Hematopoietic multipotent progenitor cell treated with erythropoietin and hydrocortisone succinate and interleukin-3 and kit ligand, for 15 days (in vitro differentiated cells): Measurements from ENCODE around the gene HOXC13.

ENCODE experiments used
- DNase-seq: peaks from one replicate; pipeline ENCODE4 v3.0.0-alpha.2; 2015; ENCODE audit warnings: low spot score

Gene HOXC13

DNA sequence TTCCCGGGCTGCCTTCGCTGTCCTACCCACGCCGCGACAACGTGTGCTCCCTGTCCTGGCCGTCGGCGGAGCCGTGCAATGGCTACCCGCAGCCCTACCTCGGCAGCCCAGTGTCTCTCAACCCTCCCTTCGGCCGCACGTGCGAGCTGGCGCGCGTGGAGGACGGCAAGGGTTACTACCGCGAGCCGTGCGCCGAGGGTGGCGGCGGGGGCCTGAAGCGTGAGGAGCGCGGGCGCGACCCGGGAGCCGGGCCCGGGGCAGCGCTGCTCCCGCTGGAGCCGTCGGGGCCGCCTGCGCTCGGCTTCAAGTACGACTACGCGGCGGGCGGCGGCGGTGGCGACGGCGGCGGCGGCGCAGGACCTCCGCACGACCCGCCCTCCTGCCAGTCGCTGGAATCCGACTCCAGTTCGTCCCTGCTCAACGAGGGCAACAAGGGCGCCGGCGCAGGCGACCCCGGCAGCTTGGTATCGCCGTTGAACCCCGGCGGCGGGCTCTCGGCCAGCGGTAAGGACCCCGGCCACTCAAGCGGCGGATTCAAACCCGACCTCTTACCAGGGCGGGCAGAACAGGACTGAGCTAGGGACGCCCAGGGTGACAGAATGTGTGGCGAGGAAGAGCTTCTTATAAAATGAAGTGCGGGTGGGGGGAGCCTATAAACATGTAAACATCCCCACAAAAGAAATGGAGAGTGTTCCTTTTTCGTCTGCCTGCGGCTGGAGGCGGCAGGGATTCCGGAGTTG lies 16.6 kb downstream of the HOXC13 start:
- no peak for DNase-seq

DNA sequence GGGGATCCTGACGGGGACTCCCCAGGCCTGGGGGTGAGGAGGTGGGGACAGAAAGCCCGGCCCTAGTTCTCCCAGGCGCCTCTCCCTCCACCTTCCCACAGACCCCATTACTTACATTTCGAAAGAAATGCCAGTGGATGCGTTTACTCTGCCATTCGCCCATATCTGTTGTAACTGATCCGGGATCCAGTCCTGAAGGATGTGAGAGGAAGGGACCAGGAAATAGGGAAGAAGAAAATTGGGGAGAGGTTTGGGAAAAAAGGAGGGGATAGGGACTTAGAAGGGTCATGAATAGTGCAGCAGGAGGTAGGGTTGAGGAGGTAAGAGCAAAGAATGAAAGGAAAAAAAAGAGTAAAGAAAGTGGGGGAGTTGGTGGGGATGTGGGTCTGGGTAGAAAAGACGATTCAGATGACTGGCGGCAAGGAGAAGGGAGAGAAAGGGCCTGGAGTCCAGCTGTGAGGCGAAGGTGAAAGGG lies 17.2 kb downstream of the HOXC13 start:
- no peak for DNase-seq

GRCh38 chr12:53956251-53956887 lies 17.7 kb downstream of the HOXC13 start:
- no peak for DNase-seq

GRCh38 chr12:53956914-53957536 lies 18.4 kb downstream of the HOXC13 start:
- DNase-seq, result no peak

GRCh38 chr12:53958128-53958527 lies 19.5 kb downstream of the HOXC13 start:
- DNase-seq, result no peak

GRCh38 chr12:53959314-53959713 lies 20.7 kb downstream of the HOXC13 start:
- DNase-seq, result no peak

DNA sequence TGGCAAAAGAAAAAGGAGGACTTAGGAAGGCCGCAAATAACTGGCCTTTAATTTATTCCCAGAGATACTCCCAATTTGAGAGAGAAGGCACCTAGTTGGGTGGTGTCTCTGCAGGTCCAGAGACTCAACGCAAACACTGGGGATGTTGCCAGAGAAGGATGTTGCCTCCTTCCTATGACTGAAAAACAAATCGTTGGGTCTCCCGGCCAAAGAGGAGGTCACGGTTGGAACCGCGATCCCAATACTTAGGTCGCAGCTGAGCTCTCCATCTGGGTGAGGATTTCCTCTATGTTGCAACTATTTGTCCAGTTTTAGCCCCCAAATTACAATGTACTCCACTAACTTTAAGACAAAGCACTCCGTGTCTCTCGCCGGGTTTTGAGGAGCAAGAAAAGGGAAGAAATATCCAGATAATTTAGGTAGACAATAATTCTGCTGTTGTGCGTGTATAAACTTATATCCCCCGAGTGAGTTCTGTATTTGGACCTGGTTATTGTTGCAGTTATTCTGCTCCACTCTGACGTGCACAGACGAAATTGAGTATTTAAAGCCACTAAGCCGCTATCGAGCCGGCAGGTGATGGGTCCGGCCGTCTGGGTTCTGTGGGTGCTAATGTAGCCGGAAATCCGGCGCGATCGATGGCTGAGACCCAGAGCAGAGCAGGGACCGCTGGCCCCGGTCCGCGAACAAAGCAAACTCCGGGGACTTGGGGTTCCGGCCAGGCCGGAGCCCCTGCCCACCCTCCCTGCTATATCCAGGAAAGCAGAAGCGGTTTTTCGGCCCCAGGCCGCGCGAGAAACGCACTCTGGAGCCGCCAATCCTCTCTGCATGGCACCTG lies 21.8 kb downstream of the HOXC13 start:
- DNase-seq, result no peak

- no peak for DNase-seq
Measured at GRCh38 chr12:53961025-53961761, 22.6 kb downstream of the HOXC13 start.

DNA sequence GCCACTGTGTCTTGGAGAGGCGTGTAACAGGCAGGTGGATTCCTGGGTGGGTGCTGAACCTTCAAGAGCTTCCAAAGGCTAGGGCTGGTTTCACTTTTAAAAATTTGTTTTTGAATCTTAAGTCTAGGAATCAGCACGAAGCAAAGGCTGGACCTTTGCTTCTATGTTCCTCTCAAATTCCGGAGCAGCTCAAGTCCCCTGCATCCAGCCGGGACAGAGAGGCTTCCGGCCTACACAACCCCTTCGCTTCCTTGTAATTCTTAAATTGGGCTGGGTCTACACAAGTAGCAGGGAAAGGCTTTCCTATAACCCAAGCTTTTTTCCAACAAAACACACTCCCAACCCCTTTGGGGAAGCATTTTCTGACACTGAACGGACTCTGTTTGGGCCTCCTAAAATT lies 24.4 kb downstream of the HOXC13 start:
- DNase-seq, result no peak

DNA sequence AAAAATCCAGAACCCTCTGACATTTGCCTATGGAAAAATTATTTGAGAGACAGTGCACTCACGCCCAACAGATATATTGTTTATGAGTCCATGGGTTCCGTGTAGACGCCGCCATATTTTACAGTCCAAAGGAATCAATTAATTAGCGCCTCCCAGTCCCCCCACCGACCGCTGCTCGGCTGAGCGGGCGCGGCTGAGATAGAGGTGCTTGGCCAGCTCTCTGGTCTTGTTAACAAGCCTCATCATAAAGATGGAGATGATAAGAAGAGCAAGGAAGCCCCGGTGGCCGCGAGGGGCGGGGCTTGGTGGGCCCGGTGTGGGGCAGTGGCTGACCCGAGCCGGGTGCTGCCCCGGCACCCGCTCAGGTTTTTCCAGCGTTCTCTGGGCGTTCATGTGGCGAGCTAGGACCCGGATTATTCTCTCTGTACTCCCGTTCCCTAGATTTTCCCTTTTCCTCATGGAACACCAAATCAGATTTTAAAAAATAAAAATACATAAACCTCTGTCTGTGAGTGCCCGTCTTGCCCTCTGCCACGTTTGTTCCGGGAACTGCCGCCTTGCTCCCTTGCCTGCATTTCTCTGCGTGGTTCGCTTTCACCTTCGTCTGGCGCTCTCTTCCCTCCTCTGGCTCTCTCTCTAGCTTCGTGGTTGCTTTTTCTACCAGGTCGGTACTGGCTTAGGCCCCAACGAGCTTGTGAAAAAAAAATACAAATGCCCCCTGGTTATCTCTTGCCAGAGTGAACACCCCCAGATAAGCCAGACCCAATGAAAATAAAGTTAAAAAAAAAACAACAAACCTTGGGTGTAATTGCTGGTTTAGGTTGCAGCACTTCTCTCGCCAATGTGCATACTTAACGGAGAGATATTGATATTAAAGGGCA lies 25.0 kb downstream of the HOXC13 start:
- DNase-seq, result no peak

- DNase-seq, result no peak
Measured at GRCh38 chr12:53964315-53964713, 25.7 kb downstream of the HOXC13 start.

DNA sequence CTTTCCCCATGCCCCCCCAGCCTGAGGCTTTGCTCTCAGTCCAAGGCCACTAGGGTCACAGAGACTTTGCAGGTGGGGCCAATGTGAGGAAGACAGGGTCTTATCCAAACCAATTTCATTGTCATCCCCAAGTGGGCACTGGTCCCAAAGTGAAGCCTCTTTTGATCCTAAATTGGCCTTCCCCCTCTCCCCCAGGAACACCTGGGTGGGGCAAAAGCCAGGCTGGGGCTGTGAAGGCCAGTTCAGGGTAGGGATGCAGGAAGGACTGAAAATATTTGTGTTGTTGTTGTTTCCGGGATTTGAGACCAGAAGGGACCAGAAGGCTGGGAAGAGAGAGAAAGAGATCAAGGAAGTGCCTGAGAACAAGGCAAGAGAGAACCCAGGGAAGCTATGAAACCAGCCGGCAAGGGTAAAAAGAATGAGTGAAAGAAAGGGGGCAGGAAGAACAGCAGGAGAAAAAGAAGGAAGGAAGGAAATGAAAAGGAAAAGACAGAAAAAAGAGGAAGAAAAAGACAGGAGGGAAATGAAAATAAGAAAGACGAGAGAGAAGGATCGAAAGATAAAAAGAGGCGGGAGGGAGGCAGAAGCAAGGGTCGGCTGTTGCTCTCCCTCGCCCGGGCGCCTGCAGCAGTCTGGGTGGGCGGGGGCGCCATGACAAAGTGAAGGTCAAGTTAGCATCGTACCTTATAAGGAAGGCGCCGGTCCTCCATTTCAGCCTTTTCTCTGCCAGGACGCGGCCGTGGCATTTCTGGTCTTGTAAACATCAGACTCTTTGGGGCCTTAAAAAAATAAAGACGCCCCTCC lies 26.9 kb downstream of the HOXC13 start:
- DNase-seq, result no peak

GRCh38 chr12:53966085-53966384 lies 27.4 kb downstream of the HOXC13 start:
- no peak for DNase-seq

GRCh38 chr12:53966385-53967133 lies 27.9 kb downstream of the HOXC13 start:
- no peak for DNase-seq

- no peak for DNase-seq
Measured at GRCh38 chr12:53967421-53967925, 28.8 kb downstream of the HOXC13 start.

- DNase-seq, result no peak
Measured at GRCh38 chr12:53968214-53969127, 29.8 kb downstream of the HOXC13 start.

DNA sequence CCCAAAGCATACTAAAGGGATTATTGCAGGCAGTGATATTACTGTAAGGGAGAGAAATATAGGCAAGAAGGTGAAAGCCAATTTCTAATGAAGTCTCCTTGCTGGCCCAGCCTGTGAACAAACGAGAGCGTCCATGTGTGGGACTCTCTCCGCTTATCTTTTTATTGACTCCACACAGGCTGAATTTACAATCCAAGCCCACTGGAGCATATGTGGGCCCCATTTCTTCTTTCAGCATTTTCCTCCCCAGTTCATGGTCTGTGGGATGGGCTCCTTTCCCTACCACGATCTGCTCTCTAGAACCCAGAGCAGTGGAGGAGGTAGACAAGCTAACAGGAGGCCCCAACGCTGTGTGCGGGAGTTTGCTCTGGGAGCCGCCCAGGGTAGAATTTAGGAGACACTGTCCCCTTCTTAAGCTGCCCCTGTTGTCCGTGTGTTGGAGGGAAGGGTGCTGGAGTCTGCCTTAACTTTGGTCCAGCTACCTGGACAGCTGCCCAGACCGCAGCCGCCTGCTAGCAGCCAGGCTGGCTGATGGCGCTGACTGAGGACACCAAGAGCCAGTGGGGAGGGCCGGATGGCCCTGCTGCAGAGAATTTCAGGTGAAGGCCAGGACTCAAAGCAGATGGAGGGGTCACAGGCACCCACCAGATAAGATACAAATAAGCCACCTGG lies 31.1 kb downstream of the HOXC13 start:
- no peak for DNase-seq
